ENCODE results near the gene BAAT.

DNA sequence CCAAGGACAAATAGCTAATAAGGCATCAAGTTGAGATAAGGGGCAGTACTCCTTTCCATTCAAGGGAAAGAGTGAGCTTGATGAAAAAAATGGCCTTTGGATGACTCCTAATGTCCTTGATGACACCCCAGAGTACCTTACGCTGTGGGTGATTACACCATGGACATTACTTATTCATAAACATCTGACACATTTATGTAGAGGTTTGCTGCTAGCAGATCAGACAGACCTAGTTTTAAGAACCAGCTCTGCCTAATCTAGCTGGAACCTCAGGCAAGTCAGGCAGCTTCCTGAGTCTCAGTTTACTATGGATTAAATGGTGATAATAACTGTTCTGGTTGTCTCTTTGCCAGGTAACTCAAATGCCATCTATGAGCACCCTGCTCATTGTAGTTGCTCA is 47.9 kb upstream of the BAAT start:
- no peak for TF ChIP-seq ZNF671 (CRISPR knock-in tag; IDR thresholded peaks at IDR 0.05)
- TF ChIP-seq, protein P1, sequence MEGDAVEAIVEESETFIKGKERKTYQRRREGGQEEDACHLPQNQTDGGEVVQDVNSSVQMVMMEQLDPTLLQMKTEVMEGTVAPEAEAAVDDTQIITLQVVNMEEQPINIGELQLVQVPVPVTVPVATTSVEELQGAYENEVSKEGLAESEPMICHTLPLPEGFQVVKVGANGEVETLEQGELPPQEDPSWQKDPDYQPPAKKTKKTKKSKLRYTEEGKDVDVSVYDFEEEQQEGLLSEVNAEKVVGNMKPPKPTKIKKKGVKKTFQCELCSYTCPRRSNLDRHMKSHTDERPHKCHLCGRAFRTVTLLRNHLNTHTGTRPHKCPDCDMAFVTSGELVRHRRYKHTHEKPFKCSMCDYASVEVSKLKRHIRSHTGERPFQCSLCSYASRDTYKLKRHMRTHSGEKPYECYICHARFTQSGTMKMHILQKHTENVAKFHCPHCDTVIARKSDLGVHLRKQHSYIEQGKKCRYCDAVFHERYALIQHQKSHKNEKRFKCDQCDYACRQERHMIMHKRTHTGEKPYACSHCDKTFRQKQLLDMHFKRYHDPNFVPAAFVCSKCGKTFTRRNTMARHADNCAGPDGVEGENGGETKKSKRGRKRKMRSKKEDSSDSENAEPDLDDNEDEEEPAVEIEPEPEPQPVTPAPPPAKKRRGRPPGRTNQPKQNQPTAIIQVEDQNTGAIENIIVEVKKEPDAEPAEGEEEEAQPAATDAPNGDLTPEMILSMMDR (IDR thresholded peaks at IDR 0.05): no peak
- no peak for TF ChIP-seq GABPB1 (CRISPR knock-in tag; IDR thresholded peaks at IDR 0.05)
- TF ChIP-seq SP1 (CRISPR knock-in tag; conservative IDR thresholded peaks at IDR 0.05): no peak
- TF ChIP-seq NR2C2 (CRISPR knock-in tag; IDR thresholded peaks at IDR 0.05): no peak
- TF ChIP-seq RORB (CRISPR knock-in tag; IDR thresholded peaks at IDR 0.05): no peak
- TF ChIP-seq, protein P2, sequence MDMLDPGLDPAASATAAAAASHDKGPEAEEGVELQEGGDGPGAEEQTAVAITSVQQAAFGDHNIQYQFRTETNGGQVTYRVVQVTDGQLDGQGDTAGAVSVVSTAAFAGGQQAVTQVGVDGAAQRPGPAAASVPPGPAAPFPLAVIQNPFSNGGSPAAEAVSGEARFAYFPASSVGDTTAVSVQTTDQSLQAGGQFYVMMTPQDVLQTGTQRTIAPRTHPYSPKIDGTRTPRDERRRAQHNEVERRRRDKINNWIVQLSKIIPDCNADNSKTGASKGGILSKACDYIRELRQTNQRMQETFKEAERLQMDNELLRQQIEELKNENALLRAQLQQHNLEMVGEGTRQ (CRISPR knock-in tag; IDR thresholded peaks at IDR 0.05): no peak
- no peak for TF ChIP-seq SMAD3 (CRISPR knock-in tag; IDR thresholded peaks at IDR 0.05; ENCODE audit: borderline replicate concordance)
- TF ChIP-seq RELA (CRISPR knock-in tag; IDR thresholded peaks at IDR 0.05; ENCODE audit: borderline replicate concordance): no peak
- TF ChIP-seq ATF1 (CRISPR knock-in tag; IDR thresholded peaks at IDR 0.05): no peak
- TF ChIP-seq, protein P3, sequence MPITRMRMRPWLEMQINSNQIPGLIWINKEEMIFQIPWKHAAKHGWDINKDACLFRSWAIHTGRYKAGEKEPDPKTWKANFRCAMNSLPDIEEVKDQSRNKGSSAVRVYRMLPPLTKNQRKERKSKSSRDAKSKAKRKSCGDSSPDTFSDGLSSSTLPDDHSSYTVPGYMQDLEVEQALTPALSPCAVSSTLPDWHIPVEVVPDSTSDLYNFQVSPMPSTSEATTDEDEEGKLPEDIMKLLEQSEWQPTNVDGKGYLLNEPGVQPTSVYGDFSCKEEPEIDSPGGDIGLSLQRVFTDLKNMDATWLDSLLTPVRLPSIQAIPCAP (CRISPR knock-in tag; IDR thresholded peaks at IDR 0.05): no peak
- TF ChIP-seq, protein P4, sequence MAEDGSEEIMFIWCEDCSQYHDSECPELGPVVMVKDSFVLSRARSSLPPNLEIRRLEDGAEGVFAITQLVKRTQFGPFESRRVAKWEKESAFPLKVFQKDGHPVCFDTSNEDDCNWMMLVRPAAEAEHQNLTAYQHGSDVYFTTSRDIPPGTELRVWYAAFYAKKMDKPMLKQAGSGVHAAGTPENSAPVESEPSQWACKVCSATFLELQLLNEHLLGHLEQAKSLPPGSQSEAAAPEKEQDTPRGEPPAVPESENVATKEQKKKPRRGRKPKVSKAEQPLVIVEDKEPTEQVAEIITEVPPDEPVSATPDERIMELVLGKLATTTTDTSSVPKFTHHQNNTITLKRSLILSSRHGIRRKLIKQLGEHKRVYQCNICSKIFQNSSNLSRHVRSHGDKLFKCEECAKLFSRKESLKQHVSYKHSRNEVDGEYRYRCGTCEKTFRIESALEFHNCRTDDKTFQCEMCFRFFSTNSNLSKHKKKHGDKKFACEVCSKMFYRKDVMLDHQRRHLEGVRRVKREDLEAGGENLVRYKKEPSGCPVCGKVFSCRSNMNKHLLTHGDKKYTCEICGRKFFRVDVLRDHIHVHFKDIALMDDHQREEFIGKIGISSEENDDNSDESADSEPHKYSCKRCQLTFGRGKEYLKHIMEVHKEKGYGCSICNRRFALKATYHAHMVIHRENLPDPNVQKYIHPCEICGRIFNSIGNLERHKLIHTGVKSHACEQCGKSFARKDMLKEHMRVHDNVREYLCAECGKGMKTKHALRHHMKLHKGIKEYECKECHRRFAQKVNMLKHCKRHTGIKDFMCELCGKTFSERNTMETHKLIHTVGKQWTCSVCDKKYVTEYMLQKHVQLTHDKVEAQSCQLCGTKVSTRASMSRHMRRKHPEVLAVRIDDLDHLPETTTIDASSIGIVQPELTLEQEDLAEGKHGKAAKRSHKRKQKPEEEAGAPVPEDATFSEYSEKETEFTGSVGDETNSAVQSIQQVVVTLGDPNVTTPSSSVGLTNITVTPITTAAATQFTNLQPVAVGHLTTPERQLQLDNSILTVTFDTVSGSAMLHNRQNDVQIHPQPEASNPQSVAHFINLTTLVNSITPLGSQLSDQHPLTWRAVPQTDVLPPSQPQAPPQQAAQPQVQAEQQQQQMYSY (CRISPR knock-in tag; IDR thresholded peaks at IDR 0.05): no peak
- TF ChIP-seq, protein P5, sequence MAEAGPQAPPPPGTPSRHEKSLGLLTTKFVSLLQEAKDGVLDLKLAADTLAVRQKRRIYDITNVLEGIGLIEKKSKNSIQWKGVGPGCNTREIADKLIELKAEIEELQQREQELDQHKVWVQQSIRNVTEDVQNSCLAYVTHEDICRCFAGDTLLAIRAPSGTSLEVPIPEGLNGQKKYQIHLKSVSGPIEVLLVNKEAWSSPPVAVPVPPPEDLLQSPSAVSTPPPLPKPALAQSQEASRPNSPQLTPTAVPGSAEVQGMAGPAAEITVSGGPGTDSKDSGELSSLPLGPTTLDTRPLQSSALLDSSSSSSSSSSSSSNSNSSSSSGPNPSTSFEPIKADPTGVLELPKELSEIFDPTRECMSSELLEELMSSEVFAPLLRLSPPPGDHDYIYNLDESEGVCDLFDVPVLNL (CRISPR knock-in tag; IDR thresholded peaks at IDR 0.05; ENCODE audit: borderline replicate concordance, low read depth): no peak
- TF ChIP-seq ZNF263 (CRISPR knock-in tag; IDR thresholded peaks at IDR 0.05; ENCODE audit: low read depth): no peak

Measured in WTC11 (cell line).